GM18505 (cell line): Measurements from ENCODE around the gene CPXM2.

ENCODE experiments used
- ATAC-seq: cut with Tn5 transposase; IDR thresholded peaks from one replicate; pipeline ENCODE4 v1.9.1; 2021; ENCODE audit not compliant: unreplicated experiment
- POLR2A ChIP-seq: IDR thresholded peaks from 4 replicates; pipeline ENCODE4 v1.6.1; 2011; ENCODE audit warnings: borderline replicate concordance; ENCODE audit not compliant: insufficient read depth, insufficient read length; ENCODE audit errors: extremely low read depth

The CPXM2 gene

DNA sequence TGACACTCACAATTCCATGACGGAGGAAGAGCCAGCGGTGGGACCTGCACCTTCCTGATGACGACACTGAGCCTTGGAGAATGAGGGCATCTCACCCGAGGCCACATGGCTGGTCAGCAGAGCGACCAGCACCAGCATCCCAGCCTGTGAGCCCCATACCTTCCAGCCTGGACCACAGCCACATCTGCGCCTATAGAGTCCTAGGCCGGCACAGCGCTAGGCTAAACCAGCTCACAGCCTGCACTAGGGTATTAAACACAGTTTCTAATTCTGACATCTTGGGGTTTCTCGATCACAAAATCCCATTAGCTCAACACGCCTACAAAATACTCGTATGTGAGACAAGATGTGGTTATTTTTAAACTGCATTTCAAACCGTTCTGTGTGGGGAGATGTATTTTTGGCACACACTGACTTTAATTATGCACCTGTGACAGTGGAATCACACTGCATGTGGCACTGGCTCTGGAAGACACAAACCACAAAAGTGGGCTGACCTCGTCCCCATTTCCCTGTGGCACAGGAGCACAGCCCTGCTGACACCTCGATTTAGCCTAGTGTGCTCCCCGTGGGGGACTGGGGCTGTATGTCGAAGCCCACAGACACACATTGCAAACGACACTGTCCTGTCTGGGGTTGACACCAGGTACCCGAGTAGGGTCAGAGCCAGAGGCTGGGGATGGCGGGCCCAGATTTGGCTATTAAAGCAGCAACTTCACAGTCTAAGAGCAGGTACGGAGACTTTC, 32.5 kb downstream of the CPXM2 start:
- ATAC-seq, result no peak

DNA sequence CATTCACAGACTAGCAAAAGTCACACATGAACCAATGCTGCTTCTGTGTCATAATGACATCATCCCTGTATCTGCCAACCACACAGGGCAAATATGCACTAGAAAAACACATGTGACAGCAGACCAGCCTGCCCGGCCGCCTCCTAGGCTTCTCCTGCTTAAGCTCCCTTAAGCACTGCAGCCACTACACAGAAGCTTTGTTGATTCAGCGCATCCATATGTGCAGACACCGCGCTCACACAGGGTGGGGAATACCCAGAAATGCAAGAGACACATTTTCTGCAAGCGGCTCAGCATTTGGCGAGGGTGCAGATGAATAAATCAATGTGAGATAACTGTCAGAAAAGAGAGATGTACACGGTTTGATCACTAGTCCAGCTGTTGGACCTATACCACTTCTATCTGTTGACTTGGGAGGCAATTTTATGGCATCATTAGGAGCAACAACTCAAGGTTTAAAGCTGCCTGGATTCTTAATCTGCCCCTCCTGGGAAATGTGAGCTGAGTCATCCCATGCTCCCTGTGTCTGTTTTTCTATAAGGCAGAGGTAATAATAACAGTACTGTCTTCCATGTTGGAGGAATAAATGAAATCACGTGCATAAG, 33.4 kb downstream of the CPXM2 start:
- no peak for TF ChIP-seq POLR2A
- no peak for ATAC-seq

More for the DNA sequence above, 32.5 kb downstream of the CPXM2 start:
- no peak for TF ChIP-seq POLR2A

DNA sequence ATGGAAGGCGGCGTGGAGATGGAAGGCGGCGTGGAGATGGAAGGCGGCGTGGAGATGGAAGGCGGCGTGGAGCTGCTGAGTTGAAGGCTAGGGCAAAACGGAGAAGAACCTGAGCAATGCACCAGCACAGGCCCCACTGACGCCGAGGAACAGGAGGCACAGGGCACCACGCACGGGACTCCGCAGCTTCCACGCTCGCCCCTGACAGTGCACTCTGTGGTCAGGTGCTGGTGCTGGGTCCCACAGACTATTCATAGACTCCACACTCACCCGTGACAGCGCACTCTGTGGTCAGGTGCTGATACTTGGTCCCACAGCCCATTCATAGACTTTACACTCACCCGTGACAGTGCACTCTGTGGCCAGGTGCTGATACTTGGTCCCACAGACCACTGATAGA, 34.0 kb downstream of the CPXM2 start:
- ATAC-seq, result no peak
- no peak for TF ChIP-seq POLR2A

DNA sequence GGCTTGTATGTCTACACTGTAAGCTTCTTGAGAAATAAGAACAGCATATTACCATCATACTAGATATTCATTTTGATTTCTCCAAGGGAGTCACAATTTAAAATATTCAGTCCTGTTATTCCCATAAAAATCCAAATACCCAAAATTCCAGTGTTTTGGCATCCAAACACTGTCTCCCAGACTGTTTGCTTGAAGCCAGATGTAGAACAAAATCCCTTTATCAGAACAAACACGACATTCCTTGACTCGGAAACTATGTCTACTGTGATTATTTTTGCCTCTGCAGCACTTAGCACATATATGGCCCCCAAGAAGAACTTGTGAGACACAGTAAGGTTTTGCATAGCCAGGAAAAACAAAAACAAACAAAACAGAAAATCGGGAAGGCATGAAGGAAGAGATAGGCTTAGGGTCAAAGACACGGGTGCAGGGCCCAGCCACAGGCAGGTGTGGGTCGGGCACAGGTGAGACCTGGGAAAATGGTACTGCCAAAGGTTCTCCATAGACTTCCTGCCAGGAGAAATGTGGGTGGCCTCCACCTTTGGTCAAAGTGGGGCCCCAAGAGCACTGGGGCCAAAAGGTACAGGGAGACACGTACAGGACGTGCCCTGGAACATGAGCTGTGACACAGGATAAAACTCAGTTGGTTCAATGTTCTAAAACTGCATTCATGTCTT, 36.5 kb downstream of the CPXM2 start:
- TF ChIP-seq POLR2A, result no peak
- ATAC-seq, result no peak

DNA sequence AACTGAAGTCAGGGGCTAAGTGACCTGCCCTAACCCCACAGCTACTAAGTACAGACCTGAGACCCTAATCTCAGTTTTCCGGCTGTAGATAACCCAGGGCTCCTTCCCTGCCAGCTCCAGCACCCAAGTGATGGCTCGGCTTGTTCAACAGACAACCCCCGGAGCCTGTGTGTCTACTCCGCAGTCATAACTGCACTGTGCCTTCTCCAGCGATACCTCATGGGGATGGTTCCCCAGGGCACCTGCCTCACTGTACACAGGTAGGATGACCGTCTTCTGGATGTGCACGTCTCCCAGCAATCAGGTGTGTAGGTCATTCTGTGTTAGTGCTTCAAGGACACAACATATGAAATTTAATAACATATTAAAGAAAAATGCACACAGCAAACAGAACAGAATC, 37.1 kb downstream of the CPXM2 start:
- no peak for TF ChIP-seq POLR2A
- ATAC-seq, result no peak

DNA sequence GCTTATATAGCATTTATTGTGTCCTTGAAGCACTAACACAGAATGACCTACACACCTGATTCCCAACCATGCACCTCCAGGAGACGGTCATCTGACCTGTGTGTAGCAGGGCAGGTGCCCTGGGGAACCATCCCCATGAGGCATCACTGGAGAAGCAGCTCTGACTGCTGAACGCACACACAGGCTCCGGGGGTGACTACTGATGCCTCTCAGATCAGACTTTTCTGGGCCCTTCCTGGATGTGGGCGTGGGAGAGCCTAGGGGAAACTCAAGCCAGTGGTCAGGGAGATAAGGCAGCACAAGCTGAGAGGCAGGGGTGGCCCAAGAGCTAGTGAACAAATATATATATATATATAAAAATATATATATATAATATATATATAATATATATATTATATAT, 37.6 kb downstream of the CPXM2 start:
- TF ChIP-seq POLR2A, result no peak
- ATAC-seq, result no peak

DNA sequence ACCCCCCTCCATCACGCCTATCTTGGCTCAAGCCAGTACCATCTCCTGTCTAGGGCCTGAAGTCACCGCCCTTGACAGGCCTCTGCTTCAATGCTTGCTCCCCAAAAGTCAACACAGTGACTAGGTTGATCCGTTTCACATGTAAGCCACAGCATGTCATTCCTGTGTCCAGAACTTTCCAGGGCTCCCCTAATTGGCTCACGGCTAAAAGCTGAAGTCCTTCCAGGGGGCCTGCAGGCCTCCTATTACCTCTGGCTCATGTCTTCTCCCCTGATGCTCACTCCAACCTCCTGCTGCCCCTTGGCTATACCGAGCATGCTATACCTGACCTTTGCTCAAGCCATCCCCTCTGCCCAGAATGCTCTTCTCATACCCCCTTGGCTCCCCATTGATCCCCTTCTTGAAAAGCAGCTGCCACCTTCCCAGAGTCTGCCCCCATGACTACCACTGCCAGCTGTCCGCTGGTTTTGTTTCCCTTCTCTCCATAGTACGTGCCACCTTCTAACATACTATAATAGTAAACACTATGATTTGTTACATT, 39.1 kb downstream of the CPXM2 start:
- no peak for TF ChIP-seq POLR2A
- no peak for ATAC-seq

DNA sequence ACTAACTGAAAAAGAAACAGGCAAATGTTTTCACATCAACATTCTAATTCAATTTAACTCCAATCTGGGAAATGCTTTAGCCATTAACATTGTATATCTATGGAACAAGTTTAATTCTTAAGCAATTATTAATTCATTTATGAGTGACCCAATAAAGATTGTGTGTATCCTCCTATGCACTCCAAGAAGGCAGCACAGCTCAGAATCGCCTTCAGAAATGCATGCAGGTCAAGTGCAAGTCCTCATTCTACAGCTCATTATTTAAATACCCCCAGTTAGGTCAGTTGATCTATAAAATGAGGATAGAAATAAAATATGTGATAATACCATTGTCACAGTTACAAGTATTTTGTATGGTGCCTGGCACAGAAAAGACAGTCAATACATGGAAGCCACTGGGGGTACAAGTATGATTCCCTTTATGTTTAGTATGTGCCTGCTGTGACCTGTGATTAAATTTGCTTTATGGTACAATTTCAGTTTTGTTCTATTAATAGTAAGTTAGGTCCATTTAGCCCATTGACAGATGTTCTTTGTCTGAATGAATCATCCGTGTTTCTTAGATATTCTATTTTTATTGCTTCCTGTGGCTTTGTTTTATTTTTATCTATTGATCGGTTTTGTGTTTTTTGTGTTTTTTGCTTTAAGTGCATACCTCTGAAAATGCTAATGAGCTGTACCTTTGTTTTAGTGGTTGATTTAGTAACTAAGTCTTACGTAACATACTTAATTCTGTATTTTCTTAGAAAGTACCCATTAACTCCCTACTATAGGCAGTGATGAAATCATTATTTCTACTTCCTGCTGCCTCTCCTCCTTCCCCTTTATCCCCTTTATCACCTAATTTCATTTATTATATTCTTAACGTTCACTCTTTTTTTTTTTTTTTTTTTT, 42.8 kb downstream of the CPXM2 start:
- TF ChIP-seq POLR2A, result no peak
- no peak for ATAC-seq

DNA sequence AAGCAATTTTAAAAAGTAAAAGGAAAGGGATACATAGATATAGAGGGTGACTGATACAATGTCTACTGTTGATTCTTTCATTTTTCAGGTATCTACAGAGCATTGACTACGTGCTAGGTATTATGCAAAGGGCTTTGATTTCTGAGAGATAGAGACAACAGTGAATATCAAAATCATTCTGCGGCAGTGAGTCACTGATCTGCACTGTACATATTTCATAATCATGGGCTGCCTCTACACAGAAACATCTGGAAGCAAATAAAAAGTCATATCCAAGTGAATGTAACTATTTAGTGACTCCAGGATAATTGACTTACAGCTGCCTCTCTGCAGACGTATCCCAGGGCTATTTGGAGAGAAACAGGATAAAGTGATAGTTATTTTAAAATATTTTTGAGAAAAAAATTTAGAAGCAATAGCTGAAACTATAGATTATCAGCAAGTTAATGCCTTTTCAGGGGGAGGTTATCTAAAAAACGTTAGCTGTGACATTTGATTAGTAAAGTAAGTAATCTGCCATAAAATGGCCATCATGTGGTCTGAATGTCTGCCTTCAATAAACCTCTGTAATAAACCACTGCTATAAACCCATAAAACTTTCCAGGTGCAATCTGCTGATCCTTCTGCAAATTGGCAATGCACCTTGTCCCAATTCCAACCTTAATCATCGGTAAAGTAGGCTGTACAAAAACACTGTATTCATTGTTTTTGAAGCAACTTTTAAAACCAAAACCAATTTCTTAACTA, 43.7 kb downstream of the CPXM2 start:
- ATAC-seq, result no peak
- TF ChIP-seq POLR2A, result no peak

DNA sequence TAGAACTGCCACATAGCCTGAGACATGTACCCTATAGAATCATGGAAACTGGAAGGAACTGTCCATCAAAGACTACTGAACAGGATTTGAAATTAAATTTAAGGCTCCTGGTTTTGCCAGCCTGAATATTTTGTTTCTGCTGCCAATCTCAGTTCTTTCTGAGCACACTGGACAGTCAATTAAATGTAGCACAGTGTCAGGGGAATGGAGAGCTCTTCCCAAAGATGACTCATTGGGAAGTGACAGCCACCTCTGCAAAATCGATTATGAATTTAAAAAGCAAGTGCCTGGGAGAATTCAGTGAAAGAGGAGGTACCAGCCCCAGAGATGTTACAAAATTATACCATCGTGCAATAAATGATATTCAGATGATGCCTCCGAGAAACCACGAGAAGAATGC, 47.8 kb downstream of the CPXM2 start:
- no peak for ATAC-seq
- TF ChIP-seq POLR2A, result no peak

DNA sequence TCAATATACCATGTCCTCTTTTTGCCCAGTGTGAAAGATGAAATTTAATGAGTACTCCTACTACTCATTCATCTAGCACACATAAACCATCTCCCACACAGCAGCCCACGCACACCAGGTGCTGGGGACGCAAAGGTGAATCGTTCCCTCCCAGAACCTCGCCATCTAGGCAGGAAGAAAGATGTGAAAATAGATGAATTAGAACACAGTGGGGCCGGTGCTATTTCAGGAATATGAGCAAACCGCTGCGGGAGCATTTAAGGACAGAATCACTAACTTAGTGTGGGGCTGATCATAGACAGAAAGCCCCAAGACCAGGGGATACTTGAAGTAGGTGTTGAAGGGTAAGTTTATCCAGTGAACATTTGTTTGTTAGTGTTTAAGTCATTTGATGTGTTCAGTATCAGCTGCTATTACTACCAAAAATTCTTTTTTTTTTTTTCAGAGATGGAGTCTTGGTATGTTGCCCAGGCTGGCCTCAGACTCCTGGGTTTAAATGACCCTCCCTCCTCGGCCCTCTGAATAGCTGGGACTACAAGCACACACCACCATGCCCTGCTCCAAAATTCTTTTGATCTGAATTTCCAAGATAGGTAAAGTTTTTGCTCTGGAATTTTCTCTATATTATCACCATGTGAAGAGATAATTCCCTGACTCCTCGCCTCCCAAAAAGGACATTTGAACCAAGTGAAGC, 48.8 kb downstream of the CPXM2 start:
- no peak for ATAC-seq
- no peak for TF ChIP-seq POLR2A

DNA sequence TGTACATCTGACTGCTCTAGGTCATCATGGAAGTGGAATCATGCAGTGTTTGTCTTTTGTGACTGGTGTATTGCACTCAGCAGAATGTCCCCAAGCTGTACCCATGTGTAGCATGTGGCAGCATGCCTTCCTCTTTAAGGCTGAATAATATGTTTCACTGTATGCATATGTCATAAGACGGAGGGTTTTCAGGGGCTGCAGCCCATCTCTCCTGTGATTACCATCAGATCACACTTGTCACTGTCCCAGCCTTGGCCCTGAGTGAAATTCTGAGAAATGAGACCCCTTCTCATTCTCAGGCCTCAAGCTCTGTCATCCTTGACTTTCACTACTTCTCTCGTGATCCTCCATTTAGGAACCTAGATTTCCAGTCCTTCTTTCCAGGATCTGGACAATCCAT, 50.0 kb downstream of the CPXM2 start:
- TF ChIP-seq POLR2A, result no peak
- ATAC-seq, result no peak
